Heart left ventricle (tissue), 13 donors: Measurements from ENCODE around the gene CFAP97D2.

Experiments used
- CTCF ChIP-seq, 12 donors: fragments of 200-600 bp; sonication (generic) in 4 of 12; IDR thresholded peaks; one replicate each; pipeline versions ENCODE4 v1.5.0 to v1.8.0; 2018 to 2022; ENCODE audit warnings: antibody characterized with exemption in 12 of 12, mild to moderate bottlenecking in 5 of 12
- POLR2A ChIP-seq, 2 donors: fragments of 450-650 bp; IDR thresholded peaks; one replicate each; pipeline ENCODE4 v1.6.1; 2017; ENCODE audit warnings: antibody characterized with exemption in 2 of 2, mild to moderate bottlenecking in 2 of 2, moderate library complexity in 2 of 2
- donor health status: ischemic (EF 13 %, LVEDD 7.1; RV severe dilation, severe dysfunction).
- donor health status: DM: no; HTN: yes; CAD: no.
- donor health status: DM: no; HTN: no; CAD: no.
- donor health status: ischemic (EF 25% LVEDD 6.9; RV normal size, moderate dysfunction).
- donor health status: ischemic (EF 25% LVEDD 5.7; RV mildly dilated, moderate dysfunction).
- donor health status: ischemic (EF 35%, LVEDD 5.7; RV mildly dilated, moderate dysfunction).
- donor health status: nonischemic (EF 11% LVEDD 7.7; RV severe dilation, severe dysfunction).
- donor health status: DM: yes; HTN: yes; CAD: no.
- donor health status: PGD.
- donor health status: ischemic (EF 29% LVEDD 5.4; RV normal size, mild dysfunction).
- donor health status: nonischemic (EF 23%, LVEDD 6.1; RV moderate dilation, normal function).

GRCh38 chr13:114226088-114226487 is 47.0 kb downstream of the CFAP97D2 start:
- TF ChIP-seq CTCF (IDR thresholded peaks at IDR 0.05) (no peak), POLR2A (IDR thresholded peaks at IDR 0.05) (no peak)
